H9 (cell line): ENCODE results near the gene ANXA10. TPM values are rescaled to one million over a fixed set of nuclear protein-coding genes. Genes with fewer than 3 reads are reported as not detected.

Experiments used
- DNase-seq: peaks from one replicate; pipeline ENCODE4 v3.0.0-alpha.2; 2017
- H2AFZ ChIP-seq: one replicate; pipeline ENCODE4 v1.6.1; 2013; ENCODE audit warnings: mild to moderate bottlenecking, low read length, control low read depth, moderate library complexity
- H2AK5ac ChIP-seq: 2 replicates; pipeline ENCODE4 v1.6.1; 2013; ENCODE audit warnings: low read length, control low read depth, mixed read lengths; ENCODE audit not compliant: insufficient read length
- H2BK120ac ChIP-seq: one replicate; pipeline ENCODE4 v1.6.1; 2013; ENCODE audit warnings: low read depth, mild to moderate bottlenecking, low read length, control low read depth, inconsistent platforms; ENCODE audit not compliant: poor library complexity, severe bottlenecking
- H2BK12ac ChIP-seq: 2 replicates; pipeline ENCODE4 v1.6.1; 2013; ENCODE audit warnings: low read length, control low read depth, mixed read lengths, low read depth; ENCODE audit not compliant: insufficient read length
- H2BK15ac ChIP-seq: 2 replicates; pipeline ENCODE4 v1.6.1; 2013; ENCODE audit warnings: low read depth, low read length, control low read depth
- H2BK20ac ChIP-seq: one replicate; pipeline ENCODE4 v1.6.1; 2013; ENCODE audit warnings: low read depth, mild to moderate bottlenecking, low read length, control low read depth, inconsistent platforms; ENCODE audit not compliant: poor library complexity, severe bottlenecking
- H2BK5ac ChIP-seq: 2 replicates; pipeline ENCODE4 v1.6.1; 2013; ENCODE audit warnings: low read length, control low read depth, mixed read lengths; ENCODE audit not compliant: insufficient read length
- H3K14ac ChIP-seq: 2 replicates; pipeline ENCODE4 v1.6.1; 2013; ENCODE audit warnings: low read length, control low read depth; ENCODE audit not compliant: insufficient read depth
- H3K18ac ChIP-seq: 2 replicates; pipeline ENCODE4 v1.6.1; 2013; ENCODE audit warnings: low read depth, mild to moderate bottlenecking, mixed read lengths, low read length, control low read depth; ENCODE audit not compliant: insufficient read length
- H3K23ac ChIP-seq: 2 replicates; pipeline ENCODE4 v1.6.1; 2013; ENCODE audit warnings: low read length, control low read depth, mixed read lengths, low read depth; ENCODE audit not compliant: insufficient read length
- H3K23me2 ChIP-seq: 2 replicates; pipeline ENCODE4 v1.6.1; 2013; ENCODE audit warnings: low read depth, mild to moderate bottlenecking, mixed read lengths, low read length, control low read depth; ENCODE audit not compliant: insufficient read length, poor library complexity, severe bottlenecking
- H3K27ac ChIP-seq: 2 replicates; pipeline ENCODE4 v1.5.1; 2013; ENCODE audit warnings: low read length, control low read depth, mixed read lengths, low read depth; ENCODE audit not compliant: insufficient read length
- H3K27me3 ChIP-seq: 2 replicates; pipeline ENCODE4 v1.6.1; 2013; ENCODE audit warnings: low read length, control low read depth, inconsistent platforms; ENCODE audit not compliant: insufficient read depth
- H3K4ac ChIP-seq: 2 replicates; pipeline ENCODE4 v1.6.1; 2013; ENCODE audit warnings: low read depth, mild to moderate bottlenecking, control low read depth, inconsistent platforms, low read length, moderate library complexity
- H3K4me1 ChIP-seq: 2 replicates; pipeline ENCODE4 v1.6.1; 2013; ENCODE audit warnings: low read length, control low read depth, inconsistent platforms; ENCODE audit not compliant: insufficient read depth
- H3K4me2 ChIP-seq: 2 replicates; pipeline ENCODE4 v1.6.1; 2013; ENCODE audit warnings: low read length, control low read depth, mixed read lengths; ENCODE audit not compliant: insufficient read length, insufficient read depth
- H3K56ac ChIP-seq: 2 replicates; pipeline ENCODE4 v1.6.1; 2013; ENCODE audit warnings: low read depth, mild to moderate bottlenecking, mixed read lengths, low read length, control low read depth; ENCODE audit not compliant: insufficient read length
- H3K79me1 ChIP-seq: 2 replicates; pipeline ENCODE4 v1.6.1; 2013; ENCODE audit warnings: low read depth, mild to moderate bottlenecking, moderate library complexity, low read length, control low read depth, inconsistent platforms; ENCODE audit not compliant: insufficient read depth, poor library complexity, severe bottlenecking
- H3K79me2 ChIP-seq: 2 replicates; pipeline ENCODE4 v1.6.1; 2013; ENCODE audit warnings: low read length, control low read depth, inconsistent platforms; ENCODE audit not compliant: insufficient read depth
- H3K9ac ChIP-seq: 2 replicates; pipeline ENCODE4 v1.6.1; 2013; ENCODE audit warnings: low read length, control low read depth, mixed read lengths; ENCODE audit not compliant: insufficient read length; ENCODE audit errors: extremely low read depth
- H3K9me3 ChIP-seq: one replicate; pipeline ENCODE4 v1.6.1; 2013; ENCODE audit warnings: low read depth, low read length, inconsistent platforms; ENCODE audit not compliant: control insufficient read depth
- H3T11ph ChIP-seq: one replicate; pipeline ENCODE4 v1.6.1; 2013; ENCODE audit warnings: mild to moderate bottlenecking, low read length, control low read depth, inconsistent platforms
- H4K20me1 ChIP-seq: one replicate; pipeline ENCODE4 v1.6.1; 2013; ENCODE audit not compliant: control insufficient read depth, insufficient read length, insufficient read depth
- H4K5ac ChIP-seq: 2 replicates; pipeline ENCODE4 v1.6.1; 2013; ENCODE audit warnings: low read depth, mild to moderate bottlenecking, mixed read lengths, low read length, control low read depth; ENCODE audit not compliant: insufficient read length
- H4K8ac ChIP-seq: replicated peaks from 2 replicates; pipeline ENCODE4 v1.6.1; 2013; ENCODE audit warnings: low read length, control low read depth, mixed read lengths, low read depth; ENCODE audit not compliant: insufficient read length
- H4K91ac ChIP-seq: 2 replicates; pipeline ENCODE4 v1.6.1; 2013; ENCODE audit warnings: low read depth, mild to moderate bottlenecking, moderate library complexity, mixed read lengths, low read length, control low read depth; ENCODE audit not compliant: insufficient read length
- H3K27ac Mint-ChIP-seq, 3 experiments: 2 replicates in 2 of 3; 3 replicates in 1 of 3; pipeline ENCODE4 v1.8.0; 2020 to 2021; ENCODE audit warnings: mixed read lengths in 3 of 3, mild to moderate bottlenecking in 1 of 3, moderate library complexity in 1 of 3
- H3K27me3 Mint-ChIP-seq: 2 replicates; pipeline ENCODE4 v1.8.0; 2021; ENCODE audit warnings: low read depth, mild to moderate bottlenecking, moderate library complexity, mixed read lengths
- H3K36me3 Mint-ChIP-seq, 3 experiments: 2 replicates in 2 of 3; 3 replicates in 1 of 3; pipeline ENCODE4 v1.8.0; 2020 to 2021; ENCODE audit warnings: low read depth in 3 of 3, mixed read lengths in 3 of 3; ENCODE audit not compliant: insufficient read depth in 1 of 3
- H3K4me1 Mint-ChIP-seq, 2 experiments: 2 replicates each; pipeline ENCODE4 v1.8.0; 2020; ENCODE audit warnings: mixed read lengths in 2 of 2
- H3K4me3 Mint-ChIP-seq, 2 experiments: 2 replicates in 1 of 2; 3 replicates in 1 of 2; pipeline ENCODE4 v1.8.0; 2020 to 2021; ENCODE audit warnings: mild to moderate bottlenecking in 2 of 2, mixed read lengths in 2 of 2, moderate library complexity in 1 of 2
- H3K9me3 Mint-ChIP-seq, 2 experiments: 2 replicates in 1 of 2; 3 replicates in 1 of 2; pipeline ENCODE4 v1.8.0; 2020; ENCODE audit warnings: mild to moderate bottlenecking in 2 of 2, mixed read lengths in 2 of 2, moderate library complexity in 1 of 2
- total RNA-seq: library from RNA; stranded (reverse); gene quantifications from 2 replicates; pipeline ENCODE4 v1.2.1, GENCODE V29; 2021
- TF ChIP-seq, protein P1 (sequence below): fragments of 200-600 bp; sonication (generic); conservative IDR thresholded peaks from 3 replicates; pipeline ENCODE4 v1.8.0; 2021; ENCODE audit warnings: antibody characterized with exemption, mild to moderate bottlenecking

Gene ANXA10
- total RNA-seq, 1 experiment from 2014 or later: not detected

DNA sequence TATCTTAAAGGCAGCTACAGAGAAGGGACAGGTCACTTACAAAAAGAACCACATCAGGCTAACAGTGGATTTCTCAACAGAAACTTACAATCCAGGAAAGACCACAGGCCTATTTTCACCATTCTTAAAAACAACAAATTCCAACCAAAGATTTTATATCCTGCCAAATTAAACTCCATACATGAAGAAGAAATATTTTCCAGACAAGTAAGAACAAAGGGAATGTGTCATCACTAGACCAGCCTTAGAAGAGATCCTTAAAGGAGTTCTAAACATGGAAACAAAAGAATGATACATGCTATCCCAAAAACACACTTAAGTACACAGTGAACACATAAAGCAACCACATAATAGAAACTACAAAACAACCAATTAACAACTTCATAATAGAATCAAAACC is 105.6 kb downstream of the ANXA10 start:
- no peak overlapping the region for H2BK12ac ChIP-seq
- DNase-seq: no peak
- no peak overlapping the region for H3K56ac ChIP-seq
- H3K4me2 ChIP-seq: no peak overlapping the region
- H4K91ac ChIP-seq: no peak overlapping the region
- H3K4me1 Mint-ChIP-seq: no peaks in the 10 kb centered on the region
- H2BK20ac ChIP-seq: no peak overlapping the region
- no peaks in the 10 kb centered on the region for H3K9me3 ChIP-seq
- H2BK5ac ChIP-seq: no peak overlapping the region
- H3K23ac ChIP-seq: no peak overlapping the region
- H4K20me1 ChIP-seq: no peaks in the 10 kb centered on the region
- H3K27me3 ChIP-seq: no peaks in the 10 kb centered on the region
- H3K27ac Mint-ChIP-seq: no peak overlapping the region; a peak in 1 of 7 replicates
- TF ChIP-seq, protein P1, sequence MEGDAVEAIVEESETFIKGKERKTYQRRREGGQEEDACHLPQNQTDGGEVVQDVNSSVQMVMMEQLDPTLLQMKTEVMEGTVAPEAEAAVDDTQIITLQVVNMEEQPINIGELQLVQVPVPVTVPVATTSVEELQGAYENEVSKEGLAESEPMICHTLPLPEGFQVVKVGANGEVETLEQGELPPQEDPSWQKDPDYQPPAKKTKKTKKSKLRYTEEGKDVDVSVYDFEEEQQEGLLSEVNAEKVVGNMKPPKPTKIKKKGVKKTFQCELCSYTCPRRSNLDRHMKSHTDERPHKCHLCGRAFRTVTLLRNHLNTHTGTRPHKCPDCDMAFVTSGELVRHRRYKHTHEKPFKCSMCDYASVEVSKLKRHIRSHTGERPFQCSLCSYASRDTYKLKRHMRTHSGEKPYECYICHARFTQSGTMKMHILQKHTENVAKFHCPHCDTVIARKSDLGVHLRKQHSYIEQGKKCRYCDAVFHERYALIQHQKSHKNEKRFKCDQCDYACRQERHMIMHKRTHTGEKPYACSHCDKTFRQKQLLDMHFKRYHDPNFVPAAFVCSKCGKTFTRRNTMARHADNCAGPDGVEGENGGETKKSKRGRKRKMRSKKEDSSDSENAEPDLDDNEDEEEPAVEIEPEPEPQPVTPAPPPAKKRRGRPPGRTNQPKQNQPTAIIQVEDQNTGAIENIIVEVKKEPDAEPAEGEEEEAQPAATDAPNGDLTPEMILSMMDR: no peak
- no peaks in the 10 kb centered on the region for H3K79me2 ChIP-seq
- H2AK5ac ChIP-seq: no peak overlapping the region
- no peak overlapping the region for H2AFZ ChIP-seq
- no peaks in the 10 kb centered on the region; the same call in 1 of the 2 replicates for H3K27me3 Mint-ChIP-seq
- H4K5ac ChIP-seq: no peak overlapping the region
- H4K8ac ChIP-seq: no peak overlapping the region
- H3K4ac ChIP-seq: no peak overlapping the region
- no peak overlapping the region for H3K27ac ChIP-seq
- H3K79me1 ChIP-seq: no peaks in the 10 kb centered on the region
- H3K9me3 Mint-ChIP-seq: peaks cover 30 to 33% of the 10 kb centered on the region in 2 experiments
- no peak overlapping the region for H2BK120ac ChIP-seq
- H3K23me2 ChIP-seq: no peaks in the 10 kb centered on the region
- H3K36me3 Mint-ChIP-seq: peaks cover 11 to 34% (median 16%) of the 10 kb centered on the region in 3 experiments
- H3T11ph ChIP-seq: no peak overlapping the region
- no peaks in the 10 kb centered on the region for H3K4me1 ChIP-seq
- H3K9ac ChIP-seq: no peak overlapping the region
- H3K4me3 Mint-ChIP-seq: no peak overlapping the region
- no peak overlapping the region for H2BK15ac ChIP-seq
- no peak overlapping the region for H3K14ac ChIP-seq
- H3K18ac ChIP-seq: no peak overlapping the region
